GM18867 (cell line): Measurements from ENCODE around the gene SRSF2.
A peak's percentile ranks its signal among the peaks of the same experiment; 100 is the strongest.
"Not testable (repeated sequence)": the region's sequence is repeated elsewhere in the genome, so short reads cannot be mapped to it uniquely, and the experiment has no call there.

Source experiments
- ATAC-seq: cut with Tn5 transposase; IDR thresholded peaks from one replicate; pipeline ENCODE4 v1.9.1; 2021; ENCODE audit warnings: mild to moderate bottlenecking, moderate library complexity; ENCODE audit not compliant: unreplicated experiment

Gene SRSF2

DNA sequence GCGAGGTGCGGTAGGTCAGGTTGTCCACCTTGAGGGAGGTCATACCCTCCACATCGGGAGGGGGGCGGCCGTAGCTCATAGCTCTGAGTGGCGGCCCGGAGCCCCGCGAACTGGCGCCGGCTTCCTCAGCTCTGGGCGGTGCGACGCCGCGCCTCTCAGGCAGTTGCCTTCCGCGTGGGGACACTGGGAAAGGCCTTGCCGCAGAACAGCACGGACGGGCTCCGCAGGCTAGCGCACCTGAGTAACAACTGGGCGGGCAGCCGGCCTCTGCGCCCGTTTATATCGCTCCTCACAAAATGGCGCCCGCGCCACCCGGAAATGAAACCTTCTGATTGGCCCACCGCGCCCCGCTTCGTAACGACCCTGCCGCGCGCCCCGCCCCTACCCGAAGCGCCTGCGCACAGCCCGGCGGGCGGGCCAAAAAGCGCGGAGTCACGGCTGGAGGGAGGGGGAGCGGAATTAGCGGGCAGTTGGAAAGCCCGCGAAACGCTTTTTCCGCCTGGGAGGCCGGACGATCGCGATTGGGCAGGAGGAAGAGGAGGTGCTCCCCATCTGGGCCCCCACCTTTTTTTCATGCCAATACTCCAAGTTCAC is at the start of gene SRSF2:
TSS of gene SRSF2 (minus strand) at position 250 of the 594 bp plus-strand sequence. CDS start at position 79, 171 bp downstream.
- ATAC-seq, result peak; percentile 66

- ATAC-seq, result no peak
Measured at GRCh38 chr17:76784926-76785325, 47.8 kb upstream of the SRSF2 start.

- no peak for ATAC-seq
Measured at GRCh38 chr17:76783146-76783545, 46.0 kb upstream of the SRSF2 start.

DNA sequence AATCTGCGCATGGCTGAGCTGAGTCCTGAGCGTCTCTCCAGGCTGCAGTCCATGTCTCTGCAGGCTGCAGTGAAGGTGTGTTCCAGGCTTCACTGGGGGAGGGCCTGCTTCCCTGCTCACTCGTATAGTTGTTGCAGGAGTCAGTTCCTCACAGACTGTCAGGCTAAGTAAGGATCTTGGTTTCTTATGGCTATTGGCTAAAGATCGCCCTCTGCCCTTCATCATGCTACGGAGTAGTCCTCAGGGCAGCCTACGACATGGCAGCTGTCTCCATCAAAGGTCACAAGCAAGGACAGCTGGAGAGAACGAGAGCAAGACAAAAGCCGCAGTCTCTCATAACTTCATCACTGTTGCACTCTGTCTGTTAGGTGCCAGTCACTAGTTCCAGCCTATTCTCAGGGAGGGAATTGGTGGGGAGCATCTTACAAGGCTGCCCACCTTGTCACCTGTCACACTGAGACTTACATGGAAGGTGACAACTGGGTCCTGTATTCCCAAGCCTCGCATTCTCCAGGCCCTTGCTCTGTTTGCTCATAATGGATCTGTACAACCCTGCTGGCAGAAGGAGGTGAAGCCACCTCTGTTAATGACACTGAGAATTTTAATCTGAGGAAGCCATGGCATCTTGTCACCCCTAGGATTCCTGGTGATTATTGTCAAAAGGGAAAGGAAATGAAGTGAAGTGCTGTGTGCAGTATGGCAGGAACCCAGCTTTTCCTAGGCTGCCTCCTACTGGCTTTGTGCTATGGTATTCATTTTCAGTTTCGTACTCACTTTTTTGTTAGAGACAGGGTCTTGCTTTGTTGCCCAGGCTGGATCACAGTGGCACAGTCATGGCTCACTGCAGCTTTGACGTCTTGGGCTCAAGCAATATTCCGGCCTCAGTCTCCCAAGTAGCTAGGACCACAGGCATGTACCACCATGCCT is 44.2 kb upstream of the SRSF2 start:
- ATAC-seq, result no peak

- no peak for ATAC-seq
Measured at GRCh38 chr17:76775021-76775600, 38.0 kb upstream of the SRSF2 start.

DNA sequence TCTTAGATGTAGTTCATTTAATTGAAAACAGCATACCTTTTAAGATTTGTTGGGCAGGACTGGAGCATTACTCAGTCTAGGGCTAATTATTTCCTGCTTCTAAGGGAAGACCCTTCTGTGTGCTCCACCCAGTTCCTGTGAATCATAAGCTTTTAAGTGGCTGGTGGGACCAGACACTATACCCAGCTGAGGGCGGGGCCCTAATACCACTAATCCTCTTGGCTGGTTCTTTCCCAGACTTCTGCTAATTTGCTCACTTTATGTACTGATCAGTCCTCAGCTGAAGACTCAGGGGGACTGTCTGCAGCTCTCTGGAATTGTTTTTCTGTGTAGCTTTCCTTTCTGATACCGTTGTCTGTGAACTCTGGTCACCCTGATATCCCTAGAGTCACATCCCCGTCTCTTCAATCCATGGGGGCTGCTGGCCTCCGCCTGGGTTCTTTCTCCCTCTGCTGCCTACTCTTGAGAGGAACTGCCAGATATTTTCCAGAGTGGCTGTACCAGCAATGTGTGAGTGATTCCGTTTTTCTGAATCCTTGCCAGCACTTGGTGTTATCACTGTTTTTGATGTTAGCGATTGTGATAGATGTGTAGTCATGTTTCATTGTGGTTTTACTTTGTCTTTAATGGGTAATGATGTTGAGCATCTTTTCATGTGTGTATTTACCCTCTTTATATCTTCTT is 35.9 kb upstream of the SRSF2 start:
- ATAC-seq, result no peak

- ATAC-seq, result no peak
Measured at GRCh38 chr17:76758570-76758969, 21.4 kb upstream of the SRSF2 start.

DNA sequence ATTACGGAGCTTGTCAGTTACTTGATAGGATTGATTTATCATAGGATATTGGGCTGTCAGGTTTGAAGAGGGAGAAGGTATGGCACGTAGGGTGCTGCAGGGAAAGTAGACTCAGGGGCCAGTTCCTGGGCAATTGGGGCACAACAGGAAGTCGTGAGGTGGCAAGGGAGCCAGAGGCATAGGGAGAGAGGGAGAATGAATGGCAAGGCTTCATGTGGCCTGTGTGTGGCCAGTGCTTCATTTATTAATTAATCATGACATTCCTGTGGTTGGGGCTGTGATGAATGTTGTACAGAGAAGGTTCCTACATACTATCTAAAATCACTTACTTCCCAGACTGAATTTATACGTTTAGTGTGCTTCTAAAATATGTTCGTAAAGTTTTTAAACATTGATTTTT is 20.1 kb upstream of the SRSF2 start:
- ATAC-seq, result no peak

DNA sequence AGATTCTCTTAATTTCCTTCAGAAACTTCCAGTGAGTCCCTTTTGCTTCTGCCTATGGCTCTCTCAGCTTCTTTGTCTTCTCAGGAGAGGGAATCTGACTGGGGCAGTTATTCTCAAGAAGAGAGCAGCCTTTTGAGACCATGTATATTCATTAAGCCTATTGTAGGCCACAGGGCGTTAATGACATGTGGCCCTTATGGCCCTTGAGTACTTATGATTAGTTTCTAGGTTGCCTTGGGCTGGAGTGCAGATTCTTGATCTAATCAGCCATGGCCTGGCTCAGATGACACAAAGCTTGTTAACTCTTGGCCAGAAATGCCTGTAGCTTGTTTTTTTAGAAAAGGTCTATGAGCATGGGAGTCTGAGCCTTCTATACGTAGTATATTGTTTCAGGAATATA is 18.2 kb upstream of the SRSF2 start:
- no peak for ATAC-seq

DNA sequence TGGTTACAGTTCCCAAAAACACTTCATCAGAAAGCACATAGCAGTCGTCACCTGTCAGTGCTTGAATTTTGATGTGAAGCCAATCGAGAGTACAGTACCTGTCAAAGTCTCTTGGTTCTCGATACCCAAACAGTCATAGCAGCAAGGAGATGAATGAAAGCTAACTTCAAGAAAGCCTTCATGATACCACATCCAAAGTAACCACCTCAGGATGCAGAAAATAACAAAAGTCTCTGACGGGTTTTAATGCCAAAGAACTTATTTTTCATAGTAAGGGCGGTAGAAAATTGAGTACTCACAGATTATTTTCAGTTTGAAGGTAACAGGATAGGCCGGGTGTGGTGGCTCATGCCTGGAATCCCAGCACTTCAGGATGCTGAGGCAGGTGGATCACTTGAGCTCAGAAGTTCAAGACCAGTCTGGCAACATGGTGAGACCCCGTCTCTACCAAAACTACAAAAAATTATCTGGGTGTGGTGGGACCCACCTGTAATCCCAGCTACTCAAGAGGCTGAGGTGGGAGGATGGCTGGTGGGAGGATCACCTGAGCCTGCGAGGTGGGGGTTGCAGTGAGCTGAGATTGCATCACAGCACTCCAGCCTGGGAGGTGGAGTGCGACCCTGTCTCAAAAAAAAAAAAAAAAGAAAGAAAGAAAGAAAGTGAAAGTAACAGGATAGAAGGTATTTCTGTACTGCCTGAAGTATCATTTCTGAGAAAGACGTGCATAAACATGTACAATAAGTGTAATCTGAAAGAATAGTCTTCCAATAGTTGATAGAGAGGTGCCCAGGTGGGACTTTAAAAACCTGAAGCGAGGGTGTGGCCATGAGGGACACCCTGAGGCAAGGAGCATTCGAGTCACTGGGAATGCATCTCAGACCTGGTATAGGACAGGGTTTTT is 16.2 kb upstream of the SRSF2 start:
- no peak for ATAC-seq

DNA sequence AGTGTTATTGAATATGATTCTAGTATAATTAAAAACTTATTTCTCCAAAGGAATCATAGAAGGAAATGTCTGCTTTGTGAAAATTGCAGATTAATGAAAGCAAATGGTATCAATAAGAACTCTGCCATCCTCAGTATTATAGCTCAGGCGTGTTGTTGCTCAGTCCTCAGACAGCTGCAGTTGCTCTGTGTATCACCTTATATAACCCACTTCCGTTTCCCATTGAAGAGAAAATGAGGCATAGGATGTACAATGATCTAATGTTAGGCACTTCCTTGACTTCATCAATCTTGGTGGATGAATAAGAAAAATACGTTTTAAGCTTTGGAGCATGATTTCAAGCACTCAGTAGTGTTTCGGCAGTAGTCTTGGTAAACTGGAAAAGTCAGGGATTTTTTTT is 14.9 kb upstream of the SRSF2 start:
- ATAC-seq, result no peak

DNA sequence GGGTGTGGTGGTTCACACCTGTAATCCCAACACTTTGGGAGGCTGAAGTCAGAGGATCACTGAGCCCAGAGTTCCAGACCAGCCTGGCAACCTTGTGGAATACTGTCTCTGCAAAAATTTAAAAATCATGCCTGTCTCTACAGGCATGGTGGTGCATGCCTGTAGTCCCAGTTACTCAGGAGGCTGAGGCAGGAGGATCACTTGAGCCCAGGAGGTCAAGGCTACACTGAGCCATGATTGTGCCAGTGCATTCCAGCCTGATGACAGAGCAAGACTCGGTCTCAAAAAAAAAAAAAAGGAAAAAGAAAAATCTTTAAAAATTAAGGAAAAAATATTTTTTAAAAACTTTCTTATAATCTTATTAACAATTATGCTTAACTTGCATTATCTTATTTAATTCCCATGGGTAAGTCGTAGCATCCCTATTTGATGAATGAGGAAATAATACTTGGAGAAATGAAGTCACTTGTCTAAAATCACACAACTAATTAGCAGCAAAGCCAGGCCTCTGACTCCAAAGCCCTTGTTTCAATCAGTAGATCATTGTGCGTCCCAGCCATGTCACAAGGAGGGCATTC is 14.4 kb upstream of the SRSF2 start:
- ATAC-seq, result no peak

DNA sequence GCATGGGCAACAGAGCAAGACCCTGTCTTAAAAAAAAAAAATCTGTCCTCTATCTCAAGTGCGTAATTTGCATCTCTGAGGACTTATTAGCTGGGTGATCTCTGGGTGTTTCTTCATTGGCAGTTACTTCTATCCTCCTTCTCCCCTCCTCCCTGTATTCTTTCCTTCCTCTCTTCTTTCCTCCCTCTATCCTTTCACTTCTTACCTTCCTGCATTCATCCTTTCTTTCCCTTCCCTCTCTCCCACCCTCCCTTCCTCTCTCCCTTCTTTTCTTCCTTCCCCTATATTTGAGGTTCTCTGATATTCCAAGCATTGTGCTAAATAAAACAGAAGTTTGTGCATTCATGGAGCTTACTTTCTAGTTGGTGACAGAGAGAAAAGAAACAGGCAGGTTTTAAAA is 11.5 kb upstream of the SRSF2 start:
- no peak for ATAC-seq

GRCh38 chr17:76747716-76748363 is 10.7 kb upstream of the SRSF2 start:
- no peak for ATAC-seq

DNA sequence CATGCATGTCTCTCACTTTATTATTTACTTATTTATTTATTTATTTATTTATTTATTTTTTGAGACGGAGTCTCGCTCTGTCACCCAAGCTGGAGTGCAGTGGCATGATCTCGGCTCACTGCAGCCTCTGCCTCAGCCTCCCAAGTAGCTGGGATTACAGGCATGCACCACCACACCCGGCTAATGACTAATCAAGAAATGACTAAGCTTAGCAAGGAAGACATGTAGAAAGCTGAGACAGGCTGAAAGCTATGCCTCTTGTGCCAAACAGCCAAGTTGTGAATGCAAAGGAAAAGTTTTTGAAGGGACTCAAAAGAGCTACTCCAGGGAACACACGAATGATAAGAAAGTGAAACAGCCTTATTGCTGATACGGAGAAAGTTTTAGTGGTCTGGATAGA is 8.7 kb upstream of the SRSF2 start:
- not testable (repeated sequence) for ATAC-seq

GRCh38 chr17:76744747-76745146 is 7.6 kb upstream of the SRSF2 start:
- ATAC-seq, result no peak

DNA sequence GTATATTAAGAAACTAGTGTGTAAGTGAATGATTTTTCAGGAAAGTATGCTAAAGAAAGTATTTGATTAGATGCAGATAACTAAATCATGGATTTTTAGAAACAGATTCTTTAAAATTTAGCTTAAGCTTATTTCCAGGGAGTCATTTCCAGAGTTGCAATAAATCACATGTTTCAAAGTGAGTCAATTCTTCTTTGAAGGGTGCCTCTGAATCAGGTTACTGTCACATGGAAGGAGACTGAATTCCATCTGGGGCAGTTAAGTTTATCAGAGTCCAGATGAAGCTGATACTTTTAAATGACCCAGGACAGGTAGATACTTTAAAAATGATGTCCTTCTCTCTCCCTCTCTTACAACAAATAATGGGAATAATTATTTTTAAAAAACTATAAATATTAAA is 5.8 kb upstream of the SRSF2 start:
- no peak for ATAC-seq

GRCh38 chr17:76740329-76741118 is 3.4 kb upstream of the SRSF2 start:
- no peak for ATAC-seq
